Effector memory CD4-positive, alpha-beta T cell (primary cell): ENCODE measurements around the gene COX20.
A peak's percentile ranks its signal among the peaks of the same experiment; 100 is the strongest.

ENCODE experiments used
- DNase-seq, 3 donors: peaks; one replicate each; pipeline ENCODE4 v3.0.0-alpha.2; 2020
- H3K27ac ChIP-seq: 2 replicates; pipeline ENCODE4 v1.7.0; 2013; ENCODE audit warnings: mild to moderate bottlenecking, low read length, moderate library complexity; ENCODE audit not compliant: insufficient read depth, poor library complexity, severe bottlenecking
- H3K27me3 ChIP-seq: replicated peaks from 2 replicates; pipeline ENCODE4 v1.7.0; 2013; ENCODE audit warnings: mild to moderate bottlenecking, low read length; ENCODE audit not compliant: insufficient read depth, control insufficient read depth, poor library complexity, severe bottlenecking
- H3K36me3 ChIP-seq: 2 replicates; pipeline ENCODE4 v1.7.0; 2013; ENCODE audit warnings: mild to moderate bottlenecking, low read length, moderate library complexity; ENCODE audit not compliant: control insufficient read depth, insufficient read depth
- H3K4me1 ChIP-seq: 2 replicates; pipeline ENCODE4 v1.7.0; 2013; ENCODE audit warnings: low read length, mild to moderate bottlenecking; ENCODE audit not compliant: control insufficient read depth, insufficient read depth, poor library complexity, severe bottlenecking
- H3K4me3 ChIP-seq: 2 replicates; pipeline ENCODE4 v1.7.0; 2013; ENCODE audit warnings: low read length, low read depth, mild to moderate bottlenecking; ENCODE audit not compliant: insufficient read depth, poor library complexity, severe bottlenecking
- H3K9me3 ChIP-seq: 2 replicates; pipeline ENCODE4 v1.7.0; 2013; ENCODE audit warnings: mild to moderate bottlenecking, low read length, moderate library complexity; ENCODE audit not compliant: control insufficient read depth

COX20 gene

GRCh38 chr1:244860914-244861610 lies 25.6 kb downstream of the COX20 start:
- Histone ChIP-seq H3K9me3 (no peaks in the 10 kb centered on the region), H3K27ac (peak overlapping the region; percentile 98), H3K36me3 (peaks cover 51% of the 10 kb centered on the region), H3K27me3 (no peaks in the 10 kb centered on the region), H3K4me3 (peak overlapping the region; percentile 63), H3K4me1 (peaks cover 50% of the 10 kb centered on the region)
- no peak for DNase-seq

GRCh38 chr1:244861683-244862082 lies 26.2 kb downstream of the COX20 start:
- Histone ChIP-seq H3K9me3 (no peaks in the 10 kb centered on the region), H3K27me3 (no peaks in the 10 kb centered on the region), H3K27ac (peak overlapping the region; percentile 98), H3K4me1 (peaks cover 50% of the 10 kb centered on the region), H3K4me3 (peak overlapping the region; percentile 63), H3K36me3 (peaks cover 45% of the 10 kb centered on the region)
- no peak for DNase-seq

GRCh38 chr1:244862354-244862698 lies 26.9 kb downstream of the COX20 start:
- no peaks in the 10 kb centered on the region for H3K9me3 ChIP-seq
- peaks cover 45% of the 10 kb centered on the region for H3K4me1 ChIP-seq
- peaks cover 38% of the 10 kb centered on the region for H3K36me3 ChIP-seq
- H3K27ac ChIP-seq = peak overlapping the region; percentile 98
- DNase-seq = no peak
- H3K27me3 ChIP-seq = no peaks in the 10 kb centered on the region
- H3K4me3 ChIP-seq = peak overlapping the region; percentile 63

- DNase-seq = peak; percentile 94 to 97 (median 96)
- H3K4me1 ChIP-seq = peaks cover 40% of the 10 kb centered on the region
- H3K27ac ChIP-seq = peak overlapping the region; percentile 98
- H3K27me3 ChIP-seq = no peaks in the 10 kb centered on the region
- peak overlapping the region; percentile 77 for H3K4me3 ChIP-seq
- H3K9me3 ChIP-seq = no peaks in the 10 kb centered on the region
- H3K36me3 ChIP-seq = peaks cover 33% of the 10 kb centered on the region
Measured at GRCh38 chr1:244862699-244863490, 27.4 kb downstream of the COX20 start.

GRCh38 chr1:244863491-244864252 lies 28.2 kb downstream of the COX20 start:
- peaks cover 34% of the 10 kb centered on the region for H3K4me1 ChIP-seq
- peaks cover 25% of the 10 kb centered on the region for H3K36me3 ChIP-seq
- peak overlapping the region; percentile 77 for H3K4me3 ChIP-seq
- peak overlapping the region; percentile 98 for H3K27ac ChIP-seq
- no peaks in the 10 kb centered on the region for H3K9me3 ChIP-seq
- no peaks in the 10 kb centered on the region for H3K27me3 ChIP-seq
- DNase-seq = no peak

GRCh38 chr1:244864253-244865027 lies 29.0 kb downstream of the COX20 start, which contains the start of gene HNRNPU:
HNRNPU (minus strand) TSS chr1:244864543; CDS start chr1:244864307, 236 bp downstream.
- H3K9me3 ChIP-seq = no peaks in the 10 kb centered on the region
- peak within 1 kb of the TSS; percentile 77 for H3K4me3 ChIP-seq
- peaks cover 32% of the 10 kb centered on the region for H3K4me1 ChIP-seq
- no peaks in the 10 kb centered on the region for H3K27me3 ChIP-seq
- H3K36me3 ChIP-seq = peaks cover 17% of the 10 kb centered on the region
- H3K27ac ChIP-seq = peak within 1 kb of the TSS; percentile 98
- peak; percentile 91 to 92 (median 92) for DNase-seq

GRCh38 chr1:244865028-244865371 lies 29.5 kb downstream of the COX20 start:
- Histone ChIP-seq H3K9me3 (no peaks in the 10 kb centered on the region), H3K27me3 (no peaks in the 10 kb centered on the region), H3K27ac (peak overlapping the region; percentile 98), H3K36me3 (peaks cover 12% of the 10 kb centered on the region), H3K4me1 (peaks cover 27% of the 10 kb centered on the region), H3K4me3 (peak overlapping the region; percentile 77)
- DNase-seq = no peak

- H3K4me1 ChIP-seq = peaks cover 19% of the 10 kb centered on the region
- no peaks in the 10 kb centered on the region for H3K27me3 ChIP-seq
- H3K9me3 ChIP-seq = no peaks in the 10 kb centered on the region
- peaks cover 4% of the 10 kb centered on the region for H3K36me3 ChIP-seq
- no peak for DNase-seq
- H3K27ac ChIP-seq = peak overlapping the region; percentile 98
- H3K4me3 ChIP-seq = no peak overlapping the region
Measured at GRCh38 chr1:244865820-244866219, 30.4 kb downstream of the COX20 start.

GRCh38 chr1:244866355-244866754 lies 30.9 kb downstream of the COX20 start:
- no peak for DNase-seq
- no peak overlapping the region for H3K27ac ChIP-seq
- no peaks in the 10 kb centered on the region for H3K9me3 ChIP-seq
- no peaks in the 10 kb centered on the region for H3K36me3 ChIP-seq
- H3K4me3 ChIP-seq = no peak overlapping the region
- H3K27me3 ChIP-seq = no peaks in the 10 kb centered on the region
- peaks cover 14% of the 10 kb centered on the region for H3K4me1 ChIP-seq
